SK-N-SH (cell line): ENCODE results near the gene ARRDC2. TPM values are rescaled to one million over a fixed set of nuclear protein-coding genes. Genes with fewer than 3 reads are reported as not detected.

Source experiments
- CTCF ChIA-PET: fragments of 300-600, 350-600 bp; formaldehyde crosslinking; extraction: SDS; loops from one replicate; lab custom pipeline; 2021; lab: Yijun Ruan, JAX
- POLR2A ChIA-PET: fragments of 350-600 bp; sonication (Branson Sonifier 250); formaldehyde crosslinking; extraction: SDS; loops from one replicate; lab custom pipeline; 2020; ENCODE audit warnings: antibody characterized with exemption, inconsistent platforms; lab: Yijun Ruan, JAX
- DNase-seq: peaks from one replicate; pipeline ENCODE4 v3.0.0; 2012
- H2AFZ ChIP-seq: fragments of 200-600 bp; sonication (generic); 2 replicates; pipeline ENCODE4 v1.8.1; 2016; ENCODE audit warnings: antibody characterized with exemption, mild to moderate bottlenecking, low read depth
- H3F3A ChIP-seq: fragments of 200-600 bp; sonication (generic); replicated peaks from 2 replicates; pipeline ENCODE3; 2016; ENCODE audit warnings: antibody characterized with exemption, mild to moderate bottlenecking; ENCODE audit not compliant: insufficient read depth
- H3K27ac ChIP-seq, 2 experiments: fragments of 200-500 bp in 1 of 2; fragments of 200-600 bp in 1 of 2; sonication (Bioruptor generic) in 1 of 2; sonication (generic), shearing (Covaris generic) in 1 of 2; 2 replicates each; pipeline versions ENCODE4 v1.5.1 to v1.6.1; 2014 to 2016; ENCODE audit warnings: low read depth in 2 of 2, inconsistent platforms in 1 of 2, low read length in 1 of 2, mild to moderate bottlenecking in 1 of 2, mixed read lengths in 1 of 2
- H3K27me3 ChIP-seq: fragments of 200-600 bp; sonication (generic), shearing (Covaris generic); 2 replicates; pipeline ENCODE4 v1.6.1; 2016; ENCODE audit warnings: mixed run types; ENCODE audit not compliant: insufficient read depth
- H3K36me3 ChIP-seq, 2 experiments: fragments of 200-500 bp in 1 of 2; fragments of 200-600 bp in 1 of 2; sonication (Bioruptor generic) in 1 of 2; sonication (generic) in 1 of 2; replicated peaks in 1 of 2; 2 replicates each; pipeline versions ENCODE3 to v1.5.1; 2014 to 2016; ENCODE audit warnings: low read length in 1 of 2, mild to moderate bottlenecking in 1 of 2; ENCODE audit not compliant: insufficient read depth in 2 of 2, control insufficient read depth in 1 of 2
- H3K4me1 ChIP-seq, 2 experiments: fragments of 200-500 bp in 1 of 2; fragments of 200-600 bp in 1 of 2; sonication (Bioruptor generic) in 1 of 2; sonication (generic), shearing (Covaris generic) in 1 of 2; 2 replicates each; pipeline versions ENCODE4 v1.5.1 to v1.6.1; 2014 to 2016; ENCODE audit warnings: low read depth in 1 of 2, low read length in 1 of 2, mixed run types in 1 of 2; ENCODE audit not compliant: insufficient read depth in 2 of 2, control insufficient read depth in 1 of 2
- H3K4me2 ChIP-seq: fragments of 200-600 bp; sonication (generic), shearing (Covaris generic); 2 replicates; pipeline ENCODE4 v1.6.1; 2017; ENCODE audit warnings: mixed run types
- H3K4me3 ChIP-seq, 2 experiments: fragments of 200-500 bp in 1 of 2; fragments of 200-600 bp in 1 of 2; sonication (Bioruptor generic) in 1 of 2; sonication (generic), shearing (Covaris generic) in 1 of 2; 2 replicates each; pipeline versions ENCODE4 v1.5.1 to v1.8.1; 2014 to 2016; ENCODE audit warnings: low read depth in 2 of 2, inconsistent platforms in 1 of 2, low read length in 1 of 2, mild to moderate bottlenecking in 1 of 2, mixed read lengths in 1 of 2, moderate library complexity in 1 of 2
- H3K79me2 ChIP-seq: fragments of 200-600 bp; sonication (generic); 2 replicates; pipeline ENCODE4 v1.8.1; 2017; ENCODE audit warnings: mild to moderate bottlenecking; ENCODE audit not compliant: insufficient read depth
- H3K9ac ChIP-seq: fragments of 200-600 bp; sonication (generic); 2 replicates; pipeline ENCODE4 v1.6.1; 2017; ENCODE audit warnings: mixed run types
- H3K9me2 ChIP-seq: fragments of 200-600 bp; sonication (generic); 2 replicates; pipeline ENCODE4 v1.6.1; 2017; ENCODE audit warnings: mixed run types
- H3K9me3 ChIP-seq: fragments of 200-600 bp; sonication (generic); 2 replicates; pipeline ENCODE4 v1.6.1; 2017; ENCODE audit warnings: mixed run types, mild to moderate bottlenecking, moderate library complexity
- H4K20me1 ChIP-seq: fragments of 200-600 bp; sonication (generic); 2 replicates; pipeline ENCODE4 v1.6.1; 2017; ENCODE audit warnings: mild to moderate bottlenecking, mixed run types; ENCODE audit not compliant: insufficient read depth
- CTCF ChIP-seq: fragments of 200-600 bp; sonication (generic); IDR thresholded peaks from 2 replicates; pipeline ENCODE4 v1.6.1; 2017; ENCODE audit warnings: antibody characterized with exemption, mild to moderate bottlenecking, moderate library complexity
- ELF1 ChIP-seq: IDR thresholded peaks from 2 replicates; pipeline ENCODE4 v1.4.0; 2012
- FOSL2 ChIP-seq: IDR thresholded peaks from 2 replicates; pipeline ENCODE4 v1.4.0; 2012; ENCODE audit warnings: low read depth, mild to moderate bottlenecking, moderate library complexity, borderline replicate concordance
- JUND ChIP-seq: IDR thresholded peaks from 2 replicates; pipeline ENCODE4 v1.4.0; 2012
- NFIC ChIP-seq: IDR thresholded peaks from 2 replicates; pipeline ENCODE4 v1.4.0; 2012; ENCODE audit warnings: borderline replicate concordance
- RXRA ChIP-seq: IDR thresholded peaks from 2 replicates; pipeline ENCODE4 v1.4.0; 2012; ENCODE audit warnings: low read depth, mild to moderate bottlenecking, borderline replicate concordance
- SIN3A ChIP-seq: IDR thresholded peaks from 2 replicates; pipeline ENCODE4 v1.6.1; 2012; ENCODE audit warnings: low read depth, mild to moderate bottlenecking, low read length, moderate library complexity, borderline replicate concordance
- SMC3 ChIP-seq: IDR thresholded peaks from 2 replicates; pipeline ENCODE4 v1.6.1; 2012; ENCODE audit warnings: low read depth, low read length, improper control_type of control experiment
- YY1 ChIP-seq: IDR thresholded peaks from 2 replicates; pipeline ENCODE4 v1.4.0; 2012; ENCODE audit warnings: low read depth, mild to moderate bottlenecking
- ZBTB33 ChIP-seq: IDR thresholded peaks from 2 replicates; pipeline ENCODE4 v1.4.0; 2012; ENCODE audit warnings: low read depth, borderline replicate concordance
- WGBS: methylation state at CpG from one replicate; pipeline ENCODE4 v1.1.6; 2017; ENCODE audit warnings: low lambda C conversion rate; 5-methylcytosine and 5-hydroxymethylcytosine counted together
- polyA plus RNA-seq, 3 experiments: library from polyadenylated mRNA; depleted of rRNA; stranded (reverse); fragments of >200 nt; gene quantifications; 2 replicates each; pipeline ENCODE4 v1.2.3, GENCODE V29; 2012

Gene ARRDC2
- polyA plus RNA-seq, 1 of the 3 experiments (the other 2 are of a cell fraction), result 5.5 TPM

GRCh38 chr19:18044825-18045304 lies 36.9 kb downstream of the ARRDC2 start (continued):
- TF ChIP-seq ZBTB33, result no peak
- no peak for TF ChIP-seq RXRA
- no peak for TF ChIP-seq SIN3A
- TF ChIP-seq ELF1, result no peak
- TF ChIP-seq CTCF, result no peak

GRCh38 chr19:18045307-18046050 lies 37.5 kb downstream of the ARRDC2 start:
- ChIA-PET POLR2A (no interaction called here), CTCF (interaction anchor here (1.3 to 2.7 kb wide), 2 partner anchors 12 to 38 kb away, joined by 4 to 6 read pairs; partner anchors contain the start of gene ARRDC2)
- no peaks in the 10 kb centered on the region; a peak in 1 of 4 replicates for H3K4me1 ChIP-seq
- H3K4me2 ChIP-seq, result peak overlapping the region; percentile 69
- H3F3A ChIP-seq, result no peaks in the 10 kb centered on the region
- peak overlapping the region in 1 of 2 experiments; percentile 28; a peak in 1 of 4 replicates for H3K4me3 ChIP-seq
- DNase-seq, result no peak
- no peaks in the 10 kb centered on the region for H3K9me2 ChIP-seq
- H3K27ac ChIP-seq, result no peak overlapping the region
- H3K9me3 ChIP-seq, result no peaks in the 10 kb centered on the region
- H3K9ac ChIP-seq, result no peak overlapping the region
- H3K79me2 ChIP-seq, result no peaks in the 10 kb centered on the region
- TF ChIP-seq YY1, result no peak
- no peaks in the 10 kb centered on the region for H4K20me1 ChIP-seq
- peaks cover 7% of the 10 kb centered on the region; the same call in 1 of the 2 replicates for H3K27me3 ChIP-seq
- 63% methylated on average over 7 of the region's 7 CpGs for WGBS
- H2AFZ ChIP-seq, result peak overlapping the region; percentile 84
- H3K36me3 ChIP-seq, result no peaks in the 10 kb centered on the region

GRCh38 chr19:18046059-18046718 lies 38.2 kb downstream of the ARRDC2 start:
- Histone ChIP-seq H3F3A (no peaks in the 10 kb centered on the region), H3K79me2 (no peaks in the 10 kb centered on the region), H3K9ac (no peak overlapping the region), H3K4me2 (no peak overlapping the region), H4K20me1 (no peaks in the 10 kb centered on the region), H3K27me3 (no peaks in the 10 kb centered on the region; the same call in 1 of the 2 replicates), H3K36me3 (no peaks in the 10 kb centered on the region), H3K9me3 (no peaks in the 10 kb centered on the region), H3K4me1 (no peaks in the 10 kb centered on the region; a peak in 1 of 4 replicates), H3K4me3 (no peak overlapping the region)
- no peak for DNase-seq
- 28% methylated on average over 14 of the region's 14 CpGs for WGBS
- POLR2A ChIA-PET, result no interaction called here
- CTCF ChIA-PET, result interaction anchor here (1.3 to 2.7 kb wide), 2 partner anchors 11 to 39 kb away, joined by 4 to 6 read pairs; partner anchors contain the start of gene ARRDC2
- no peak for TF ChIP-seq ELF1
- peak; percentile 29 for TF ChIP-seq JUND
- peak; percentile 53 for TF ChIP-seq NFIC
- TF ChIP-seq RXRA, result peak; percentile 47; the same call in 1 of the 2 replicates
- no peak for TF ChIP-seq SMC3
- TF ChIP-seq FOSL2, result peak; percentile 70
- TF ChIP-seq, all 33 proteins: peak for 4
- Histone ChIP-seq H3K27ac (no peak overlapping the region), H3K9me2 (no peaks in the 10 kb centered on the region), H2AFZ (no peak overlapping the region)
